Bronchial epithelial cell (primary cell): ENCODE data around the gene RBPJ. TPM values are rescaled to one million over a fixed set of nuclear protein-coding genes. Genes with fewer than 3 reads are reported as not detected.

Experiments
- DNase-seq: peaks from one replicate; pipeline ENCODE4 v3.0.0-alpha.2; 2010; ENCODE audit warnings: low read depth
- FAIRE-seq: peaks from 2 replicates; lab custom pipeline; 2011; peaks lifted over from hg19 to GRCh38; lab: Jason Lieb, UNC
- H3K27me3 ChIP-seq: 2 replicates; pipeline ENCODE4 v1.5.1; 2011; ENCODE audit warnings: low read length; ENCODE audit not compliant: control insufficient read depth, insufficient read depth
- H3K36me3 ChIP-seq: 2 replicates; pipeline ENCODE4 v1.5.1; 2011; ENCODE audit warnings: low read length; ENCODE audit not compliant: control insufficient read depth, insufficient read depth
- H3K4me3 ChIP-seq: 2 replicates; pipeline ENCODE4 v1.5.1; 2011; ENCODE audit warnings: mild to moderate bottlenecking, low read depth, low read length, control low read depth
- CTCF ChIP-seq: IDR thresholded peaks from 2 replicates; pipeline ENCODE4 v1.5.1; 2011; ENCODE audit warnings: mild to moderate bottlenecking, moderate library complexity, low read length, control low read depth, inconsistent platforms; ENCODE audit not compliant: insufficient read depth, severe bottlenecking
- total RNA-seq: library from RNA; depleted of rRNA; stranded (reverse); fragments of >200 nt; gene quantifications from 2 replicates; pipeline ENCODE4 v1.2.1, GENCODE V29; 2014

The RBPJ gene
- total RNA-seq, 1 donor from 2014 or later: 34.5 TPM

GRCh38 chr4:26466578-26467270 is 145.9 kb downstream of the RBPJ start:
- DNase-seq (no peak), FAIRE-seq (no peak)

DNA sequence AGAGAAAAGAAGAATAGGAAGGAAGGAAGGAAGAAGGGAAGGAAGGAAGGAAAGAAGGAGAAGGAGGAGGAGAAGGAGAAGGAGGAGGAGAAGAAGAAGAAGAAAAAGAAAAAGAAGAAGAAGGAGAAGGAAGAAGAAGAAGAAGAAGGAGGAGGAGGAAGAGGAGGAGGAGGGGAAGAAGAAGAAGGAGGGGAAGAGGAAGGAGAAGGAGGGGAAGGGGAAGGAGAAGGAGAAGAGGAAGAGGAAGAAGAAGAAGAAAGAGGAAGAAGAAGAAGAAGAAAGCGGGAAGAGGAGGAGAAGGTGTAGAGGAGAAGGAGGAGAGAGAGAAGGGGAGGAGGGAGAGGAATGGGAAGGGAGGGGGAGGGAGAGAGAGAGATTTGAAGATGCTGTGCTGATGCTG is 146.9 kb downstream of the RBPJ start:
- no peaks in the 10 kb centered on the region for H3K36me3 ChIP-seq
- FAIRE-seq (no peak), DNase-seq (no peak)
- H3K4me3 ChIP-seq: no peak overlapping the region
- no peaks in the 10 kb centered on the region for H3K27me3 ChIP-seq
- TF ChIP-seq CTCF: no peak

More at GRCh38 chr4:26466578-26467270, 145.9 kb downstream of the RBPJ start:
- no peak for TF ChIP-seq CTCF
- Histone ChIP-seq H3K27me3 (no peaks in the 10 kb centered on the region), H3K36me3 (no peaks in the 10 kb centered on the region), H3K4me3 (no peak overlapping the region)

DNA sequence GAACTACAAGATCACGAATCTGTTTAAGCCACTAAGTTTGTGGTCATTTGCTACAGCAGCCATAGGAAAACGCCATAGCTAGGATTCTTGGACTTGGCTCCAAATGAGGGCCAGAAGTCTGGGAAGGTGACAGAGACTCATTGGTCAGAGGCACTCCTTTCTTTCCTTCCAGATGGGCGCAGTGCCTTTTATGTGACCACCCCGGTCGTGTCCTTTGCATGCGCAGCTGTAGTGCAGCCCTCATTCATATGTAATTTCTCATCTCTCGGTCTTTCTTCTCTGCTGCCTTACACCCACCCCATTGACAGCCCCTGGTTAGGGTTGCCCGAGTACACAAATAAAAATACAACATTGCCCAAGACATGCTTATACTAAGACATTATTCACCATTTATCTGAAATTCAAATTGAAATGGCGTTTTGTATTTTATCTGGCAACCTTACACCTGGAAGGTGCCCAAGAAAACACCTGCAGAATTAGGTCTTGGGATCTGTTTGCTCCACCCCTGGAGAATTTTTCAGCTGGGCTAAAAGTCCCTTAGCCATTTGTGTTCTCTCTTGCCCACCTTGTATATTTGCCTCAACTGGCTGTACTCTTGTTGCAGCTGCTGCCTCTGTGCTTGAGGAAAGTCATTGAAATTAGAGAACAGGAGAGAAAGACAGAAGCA is 147.6 kb downstream of the RBPJ start:
- Histone ChIP-seq H3K4me3 (no peak overlapping the region), H3K27me3 (no peaks in the 10 kb centered on the region), H3K36me3 (no peaks in the 10 kb centered on the region)
- DNase-seq: no peak
- TF ChIP-seq CTCF: no peak
- no peak for FAIRE-seq

GRCh38 chr4:26468977-26469376 is 148.2 kb downstream of the RBPJ start:
- TF ChIP-seq CTCF: no peak
- DNase-seq (no peak), FAIRE-seq (no peak)
- Histone ChIP-seq H3K4me3 (no peak overlapping the region), H3K36me3 (no peaks in the 10 kb centered on the region), H3K27me3 (no peaks in the 10 kb centered on the region)

GRCh38 chr4:26471890-26472289 is 151.1 kb downstream of the RBPJ start:
- no peak for DNase-seq
- Histone ChIP-seq H3K27me3 (no peaks in the 10 kb centered on the region), H3K36me3 (no peaks in the 10 kb centered on the region), H3K4me3 (no peak overlapping the region)
- no peak for FAIRE-seq
- TF ChIP-seq CTCF: no peak
